ENCODE data around the gene RPAP2. TPM values are rescaled to one million over a fixed set of nuclear protein-coding genes. Genes with fewer than 3 reads are reported as not detected.

RPAP2 gene
- total RNA-seq, 2 experiments from 2014 or later: 34.5 to 36.3 TPM

- no peaks in the 10 kb centered on the region for H3K9me3 Mint-ChIP-seq
- H3K36me3 Mint-ChIP-seq: no peaks in the 10 kb centered on the region
- peaks cover 11% of the 10 kb centered on the region for H3K4me1 Mint-ChIP-seq
- H3K27ac Mint-ChIP-seq: no peak overlapping the region
- DNase-seq: no peak
- H3K4me3 Mint-ChIP-seq: no peak overlapping the region
- H3K27me3 Mint-ChIP-seq: no peaks in the 10 kb centered on the region
Measured at GRCh38 chr1:92442351-92442750, 143.5 kb downstream of the RPAP2 start.

- no peak overlapping the region for H3K27ac Mint-ChIP-seq
Measured at GRCh38 chr1:92443893-92444292, 145.0 kb downstream of the RPAP2 start.

GRCh38 chr1:92444351-92444750, 145.5 kb downstream of the RPAP2 start:
- H3K27me3 Mint-ChIP-seq: no peaks in the 10 kb centered on the region
- H3K4me3 Mint-ChIP-seq: no peak overlapping the region
- H3K9me3 Mint-ChIP-seq: no peaks in the 10 kb centered on the region
- H3K4me1 Mint-ChIP-seq: peaks cover 10% of the 10 kb centered on the region
- no peaks in the 10 kb centered on the region for H3K36me3 Mint-ChIP-seq
- no peak overlapping the region for H3K27ac Mint-ChIP-seq
- no peak for DNase-seq

More at GRCh38 chr1:92443893-92444292, 145.0 kb downstream of the RPAP2 start:
- Mint-ChIP-seq H3K27me3 (no peaks in the 10 kb centered on the region), H3K9me3 (no peaks in the 10 kb centered on the region), H3K36me3 (no peaks in the 10 kb centered on the region), H3K4me1 (peaks cover 13% of the 10 kb centered on the region), H3K4me3 (no peak overlapping the region)
- no peak for DNase-seq

GRCh38 chr1:92445865-92446264, 147.0 kb downstream of the RPAP2 start:
- H3K27me3 Mint-ChIP-seq: no peaks in the 10 kb centered on the region
- peaks cover 4% of the 10 kb centered on the region for H3K9me3 Mint-ChIP-seq
- no peak overlapping the region for H3K27ac Mint-ChIP-seq
- H3K36me3 Mint-ChIP-seq: no peaks in the 10 kb centered on the region
- H3K4me3 Mint-ChIP-seq: no peak overlapping the region
- no peak for DNase-seq
- H3K4me1 Mint-ChIP-seq: peaks cover 6% of the 10 kb centered on the region

DNA sequence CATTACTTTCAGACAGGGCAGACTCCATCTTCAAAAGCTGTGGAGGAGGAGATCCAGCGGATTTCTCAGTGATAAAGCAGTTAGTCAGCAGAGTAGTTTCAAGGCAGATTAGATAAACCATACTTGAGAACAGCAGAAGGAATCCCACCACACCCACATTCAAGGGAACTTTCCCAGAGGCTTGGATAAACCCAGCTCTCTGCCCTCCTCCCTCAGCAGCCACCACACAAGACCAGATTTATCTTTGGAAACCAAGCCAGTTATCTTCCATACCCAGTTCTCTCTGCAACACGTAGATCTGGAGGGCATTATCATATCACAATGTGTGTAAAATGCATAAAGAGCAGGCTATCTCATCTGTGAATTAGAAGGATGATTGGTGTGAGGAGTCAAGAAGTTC, 147.7 kb downstream of the RPAP2 start:
- peaks cover 4% of the 10 kb centered on the region for H3K9me3 Mint-ChIP-seq

DNA sequence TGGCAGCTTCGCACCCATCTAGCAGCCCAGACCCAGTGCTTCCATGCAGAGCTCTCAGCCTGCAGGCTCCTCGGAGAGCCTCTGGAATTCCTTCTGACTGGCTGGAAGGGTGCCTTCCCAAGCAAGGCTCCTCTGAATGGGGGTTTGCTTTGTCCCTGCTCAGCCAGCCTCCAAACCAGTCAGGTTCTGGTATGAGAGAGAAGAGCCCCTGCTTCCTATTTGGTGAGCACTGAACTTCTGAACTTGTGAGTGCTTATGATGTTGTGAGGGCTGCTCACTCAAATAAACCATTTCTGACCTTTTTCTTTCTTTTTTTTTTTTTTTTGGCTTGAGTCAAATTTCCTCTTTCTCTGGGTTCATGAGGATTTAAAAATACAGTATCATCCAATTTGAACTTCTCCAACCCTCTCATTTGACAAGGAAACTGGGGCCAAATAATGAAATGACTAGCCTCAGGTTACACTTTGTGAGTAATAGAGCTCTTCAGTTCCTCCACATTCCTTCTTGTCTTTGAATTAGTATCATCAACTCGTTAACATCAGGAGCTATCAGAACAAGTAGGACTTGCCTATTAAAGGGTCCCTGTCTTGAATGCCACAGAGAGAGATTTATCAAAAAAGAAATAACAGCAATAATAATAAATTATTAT, 148.3 kb downstream of the RPAP2 start:
- H3K27ac Mint-ChIP-seq: no peak overlapping the region

More for the DNA sequence above, 147.7 kb downstream of the RPAP2 start:
- DNase-seq: no peak
- Mint-ChIP-seq H3K27ac (no peak overlapping the region), H3K4me1 (peaks cover 6% of the 10 kb centered on the region), H3K4me3 (no peak overlapping the region), H3K36me3 (no peaks in the 10 kb centered on the region), H3K27me3 (no peaks in the 10 kb centered on the region)

GRCh38 chr1:92447976-92448375, 149.1 kb downstream of the RPAP2 start:
- no peak for DNase-seq
- Mint-ChIP-seq H3K36me3 (no peaks in the 10 kb centered on the region), H3K4me1 (peaks cover 5% of the 10 kb centered on the region), H3K27me3 (no peaks in the 10 kb centered on the region), H3K9me3 (peaks cover 4% of the 10 kb centered on the region), H3K4me3 (no peak overlapping the region), H3K27ac (no peak overlapping the region)

More for the DNA sequence above, 148.3 kb downstream of the RPAP2 start:
- Mint-ChIP-seq H3K9me3 (peaks cover 4% of the 10 kb centered on the region), H3K36me3 (no peaks in the 10 kb centered on the region), H3K27me3 (no peaks in the 10 kb centered on the region), H3K4me1 (peaks cover 5% of the 10 kb centered on the region), H3K4me3 (no peak overlapping the region)
- DNase-seq: no peak

Other genes starting within 250 kb of the RPAP2 start
- gene SETSIP, start 223.6 kb upstream of the RPAP2 start, total RNA-seq: under 1 TPM in 1 of 2 experiments, not detected in 1; 0.37 TPM
- 1 to 10 TPM in 1 of 2 experiments, under 1 TPM in 1; 0.93 to 1.1 TPM for gene BTBD8, start 218.7 kb upstream of the RPAP2 start, total RNA-seq
- gene C1orf146, start 81.1 kb upstream of the RPAP2 start, total RNA-seq: not detected
- 10 to 100 TPM; 18.1 to 20.1 TPM for gene GLMN, start 72 bp upstream of the RPAP2 start, total RNA-seq
- gene GFI1, start 187.9 kb downstream of the RPAP2 start, total RNA-seq: 10 to 100 TPM; 79.7 to 85.0 TPM